Stomach smooth muscle (tissue), 2 donors: ENCODE data around the gene AGPAT3.

Source experiments
- H3K27ac ChIP-seq: one replicate; pipeline ENCODE4 v1.7.0; 2013; ENCODE audit warnings: mild to moderate bottlenecking, low read length, inconsistent platforms
- H3K27me3 ChIP-seq, 2 donors: one replicate each; pipeline ENCODE4 v1.7.0; 2013; ENCODE audit warnings: low read length in 2 of 2; ENCODE audit not compliant: insufficient read depth in 2 of 2, control insufficient read depth in 1 of 2
- H3K36me3 ChIP-seq, 2 donors: one replicate each; pipeline ENCODE4 v1.7.0; 2013; ENCODE audit warnings: low read length in 2 of 2; ENCODE audit not compliant: control insufficient read depth in 2 of 2, insufficient read depth in 2 of 2
- H3K4me1 ChIP-seq: one replicate; pipeline ENCODE4 v1.7.0; 2013; ENCODE audit warnings: low read length; ENCODE audit not compliant: control insufficient read depth, insufficient read depth
- H3K4me3 ChIP-seq, 2 donors: one replicate each; pipeline ENCODE4 v1.7.0; 2013; ENCODE audit warnings: low read length in 2 of 2
- H3K9ac ChIP-seq, 2 donors: one replicate each; pipeline ENCODE4 v1.7.0; 2013; ENCODE audit warnings: low read length in 2 of 2, mild to moderate bottlenecking in 1 of 2
- H3K9me3 ChIP-seq, 2 donors: one replicate each; pipeline ENCODE4 v1.7.0; 2013; ENCODE audit warnings: low read length in 2 of 2; ENCODE audit not compliant: control insufficient read depth in 2 of 2
- donor health status: healthy.
- donor health status: Pancreatic carcinoma.

AGPAT3 gene

GRCh38 chr21:43938751-43939442 is 73.9 kb downstream of the AGPAT3 start:
- H3K9ac ChIP-seq = no peak overlapping the region
- H3K27ac ChIP-seq = peak overlapping the region; percentile 18
- H3K4me3 ChIP-seq = peak overlapping the region; percentile 40 to 61

DNA sequence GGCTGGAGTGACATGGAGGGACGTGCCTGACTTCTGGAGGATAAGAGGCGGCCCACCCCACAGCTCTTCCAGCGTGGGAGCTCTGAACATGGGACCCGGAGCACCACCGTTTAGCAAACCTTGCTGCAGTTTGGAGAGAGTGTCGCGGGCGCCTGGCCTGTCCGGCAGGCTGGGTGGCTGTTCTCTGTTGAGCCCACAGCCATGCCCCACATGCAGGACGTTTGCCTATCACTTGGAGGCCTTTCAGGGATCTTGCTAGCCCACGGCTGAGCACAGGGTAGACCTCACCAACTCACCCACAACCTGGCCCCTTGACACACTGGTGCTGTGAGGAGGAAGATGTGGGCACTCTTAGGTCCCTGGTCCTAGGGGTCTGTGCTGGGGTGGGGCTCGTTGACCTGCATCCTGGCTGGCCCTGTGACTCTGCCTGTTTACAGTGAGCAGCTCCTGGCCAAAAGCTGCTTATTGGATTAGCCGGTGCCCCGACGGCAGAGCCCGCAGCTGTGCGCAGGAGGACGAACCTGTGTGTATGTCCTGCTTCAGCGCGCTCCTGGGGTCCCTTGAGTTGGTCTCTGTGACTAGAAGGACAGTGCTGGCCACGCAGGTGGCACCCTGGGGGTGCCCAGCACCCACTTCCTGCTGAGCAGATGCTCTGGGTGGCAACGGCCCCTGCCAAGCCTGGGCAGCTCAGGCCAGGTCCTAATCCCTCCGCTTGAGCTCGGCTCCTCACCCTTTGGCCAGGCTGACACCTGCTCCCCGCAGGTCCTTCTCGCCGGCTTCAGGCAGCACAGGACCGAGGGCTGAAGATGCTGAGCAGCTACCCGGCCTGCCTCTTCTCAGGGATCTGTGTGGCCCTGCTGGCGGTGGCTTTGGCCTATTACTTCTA is 74.7 kb downstream of the AGPAT3 start:
- Histone ChIP-seq H3K4me1 (peaks cover 19% of the 10 kb centered on the region), H3K9me3 (no peaks in the 10 kb centered on the region), H3K36me3 (no peaks in the 10 kb centered on the region), H3K9ac (no peak overlapping the region), H3K27me3 (no peaks in the 10 kb centered on the region), H3K4me3 (no peak overlapping the region), H3K27ac (no peak overlapping the region)

More at GRCh38 chr21:43938751-43939442, 73.9 kb downstream of the AGPAT3 start:
- Histone ChIP-seq H3K27me3 (no peaks in the 10 kb centered on the region), H3K4me1 (peaks cover 19% of the 10 kb centered on the region), H3K36me3 (no peaks in the 10 kb centered on the region), H3K9me3 (no peaks in the 10 kb centered on the region)

DNA sequence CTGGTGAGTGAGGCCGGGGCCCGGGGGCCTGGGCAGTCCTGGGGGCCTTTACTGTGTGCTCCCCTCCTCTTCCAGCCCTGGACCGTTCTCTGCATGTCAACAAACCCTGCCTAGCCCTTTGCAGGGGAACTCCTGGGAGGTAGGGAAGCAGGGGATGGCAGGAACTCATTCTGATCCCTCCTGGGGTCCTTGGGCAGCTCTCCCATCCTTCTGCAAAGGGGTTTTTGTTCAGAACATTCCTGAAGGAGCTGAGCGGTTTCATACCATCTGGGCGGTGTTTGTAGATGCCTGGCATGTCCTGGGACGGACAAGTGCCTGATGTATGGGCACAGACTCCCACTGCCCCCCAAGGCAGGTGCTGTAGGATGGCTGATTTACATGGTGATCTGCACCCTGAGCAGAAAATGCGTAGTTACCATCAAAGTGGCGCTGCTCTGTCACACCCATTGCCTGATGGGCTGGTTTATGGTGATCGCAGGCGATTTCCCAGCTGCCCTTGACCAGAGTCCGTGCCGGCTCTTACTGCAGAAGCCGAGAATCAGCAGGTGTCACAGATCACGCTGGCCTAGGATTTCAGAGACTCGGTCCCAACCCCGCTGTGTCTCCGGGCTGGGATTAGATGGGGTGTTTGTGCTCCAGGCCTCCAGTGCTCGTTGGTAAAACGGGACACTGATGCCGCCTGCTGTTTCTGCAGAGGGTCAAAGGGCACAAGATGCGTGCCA is 75.5 kb downstream of the AGPAT3 start:
- Histone ChIP-seq H3K27me3 (no peaks in the 10 kb centered on the region), H3K4me3 (no peak overlapping the region), H3K9me3 (no peaks in the 10 kb centered on the region), H3K4me1 (peaks cover 17% of the 10 kb centered on the region), H3K9ac (no peak overlapping the region), H3K36me3 (no peaks in the 10 kb centered on the region), H3K27ac (no peak overlapping the region)

- Histone ChIP-seq H3K9me3 (no peaks in the 10 kb centered on the region), H3K9ac (no peak overlapping the region), H3K27me3 (no peaks in the 10 kb centered on the region), H3K4me3 (no peak overlapping the region), H3K36me3 (peaks cover 0 to 3% of the 10 kb centered on the region in 2 donors), H3K4me1 (peaks cover 7% of the 10 kb centered on the region), H3K27ac (no peak overlapping the region)
These were observed 77.2 kb downstream of the AGPAT3 start for GRCh38 chr21:43942201-43942600.

DNA sequence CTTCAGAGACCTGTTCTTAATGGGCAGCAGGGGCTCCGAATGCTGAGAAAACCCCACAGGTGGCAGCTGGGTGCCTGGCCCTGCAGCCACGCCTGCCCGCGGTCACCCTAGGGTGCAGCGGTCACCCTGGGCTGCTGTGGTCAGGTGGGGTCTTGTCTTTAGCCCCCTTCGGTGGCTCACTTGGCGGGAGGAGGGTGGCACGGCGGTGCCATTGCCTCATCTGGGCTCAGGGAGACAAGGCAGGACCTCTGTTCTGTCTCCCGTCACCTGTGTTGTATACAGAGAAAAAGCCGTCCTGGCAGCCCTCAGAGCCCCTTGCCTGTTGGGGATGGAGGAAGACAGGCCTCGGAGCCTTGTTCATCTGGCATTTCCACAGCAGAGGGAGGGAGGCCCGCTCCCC is 77.6 kb downstream of the AGPAT3 start:
- no peaks in the 10 kb centered on the region for H3K27me3 ChIP-seq
- H3K9me3 ChIP-seq = no peaks in the 10 kb centered on the region

GRCh38 chr21:43943512-43944077 is 78.6 kb downstream of the AGPAT3 start:
- Histone ChIP-seq H3K4me1 (peaks cover 6% of the 10 kb centered on the region), H3K9ac (no peak overlapping the region)

More for the DNA sequence above, 77.6 kb downstream of the AGPAT3 start:
- Histone ChIP-seq H3K4me3 (no peak overlapping the region), H3K4me1 (peaks cover 7% of the 10 kb centered on the region), H3K27ac (no peak overlapping the region), H3K9ac (no peak overlapping the region), H3K36me3 (peaks cover 0 to 3% of the 10 kb centered on the region in 2 donors)

GRCh38 chr21:43944078-43944633 is 79.1 kb downstream of the AGPAT3 start:
- Histone ChIP-seq H3K4me3 (no peak overlapping the region), H3K9ac (no peak overlapping the region), H3K36me3 (peaks cover 0 to 8% of the 10 kb centered on the region in 2 donors), H3K9me3 (peaks cover 0 to 2% of the 10 kb centered on the region in 2 donors), H3K27me3 (no peaks in the 10 kb centered on the region), H3K4me1 (peaks cover under 1% of the 10 kb centered on the region), H3K27ac (no peak overlapping the region)

More at GRCh38 chr21:43943512-43944077, 78.6 kb downstream of the AGPAT3 start:
- Histone ChIP-seq H3K36me3 (peaks cover 0 to 8% of the 10 kb centered on the region in 2 donors), H3K4me3 (no peak overlapping the region), H3K27ac (no peak overlapping the region), H3K27me3 (no peaks in the 10 kb centered on the region), H3K9me3 (no peaks in the 10 kb centered on the region)

- Histone ChIP-seq H3K9ac (no peak overlapping the region), H3K27ac (no peak overlapping the region), H3K27me3 (no peaks in the 10 kb centered on the region), H3K9me3 (peaks cover 2 to 7% of the 10 kb centered on the region in 2 donors), H3K4me3 (no peak overlapping the region), H3K36me3 (peaks cover 0 to 8% of the 10 kb centered on the region in 2 donors), H3K4me1 (no peaks in the 10 kb centered on the region)
These were observed 79.7 kb downstream of the AGPAT3 start for GRCh38 chr21:43944757-43945156.

DNA sequence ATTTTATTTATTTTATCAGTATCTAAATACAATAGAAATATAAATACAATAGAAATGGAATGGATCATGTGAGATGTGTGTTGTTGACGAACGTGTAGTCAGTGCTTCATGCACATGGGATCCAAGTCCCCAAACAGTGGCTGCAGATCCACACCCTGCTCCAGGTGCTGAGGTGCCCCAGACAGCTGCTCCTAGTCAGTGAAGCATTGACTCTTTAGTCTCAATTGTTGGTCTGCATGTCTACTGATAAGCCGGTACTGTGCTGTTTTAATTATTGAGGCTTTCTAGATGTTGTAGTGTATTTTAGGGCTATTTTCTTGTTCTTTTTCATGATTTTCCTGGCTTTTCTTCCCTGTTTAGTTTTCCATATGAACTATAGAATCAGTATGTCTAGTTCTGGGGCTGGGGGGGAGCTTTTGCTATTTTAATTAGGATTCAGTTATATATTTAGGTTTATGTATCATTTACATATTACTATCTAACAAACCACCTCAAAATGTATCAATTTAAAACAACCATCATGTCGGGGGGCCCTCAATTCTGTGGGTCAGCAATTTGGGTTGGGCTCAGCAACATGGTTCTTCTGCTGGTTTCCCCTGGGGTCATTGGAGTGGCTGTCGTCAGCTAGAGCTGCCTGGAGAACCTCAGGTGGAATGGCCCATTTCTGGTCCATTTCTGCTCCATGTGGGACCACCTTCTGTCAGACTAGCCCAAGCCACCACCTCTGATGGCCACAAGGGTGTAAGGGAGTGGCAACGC is 83.9 kb downstream of the AGPAT3 start:
- Histone ChIP-seq H3K27ac (no peak overlapping the region), H3K4me1 (peaks cover 5% of the 10 kb centered on the region), H3K9me3 (peaks cover 2 to 7% of the 10 kb centered on the region in 2 donors), H3K27me3 (no peaks in the 10 kb centered on the region), H3K9ac (no peak overlapping the region), H3K4me3 (no peak overlapping the region), H3K36me3 (peaks cover 0 to 8% of the 10 kb centered on the region in 2 donors)
